Spleen (tissue), 7 donors: ENCODE results near the gene C12orf57.

Experiments used
- CTCF ChIP-seq, 11 experiments: fragments of 200-600 bp in 7 of 11; fragments of 450-650 bp in 4 of 11; sonication (generic) in 4 of 11; IDR thresholded peaks in 8 of 11; conservative IDR thresholded peaks in 3 of 11; 1 replicate in 7 of 11; 2 replicates in 4 of 11; pipeline versions ENCODE4 v1.4.0 to v1.8.0; 2016 to 2021; ENCODE audit warnings: antibody characterized with exemption in 11 of 11, inconsistent platforms in 4 of 11, mild to moderate bottlenecking in 1 of 11
- POLR2A ChIP-seq, 3 donors: fragments of 450-650 bp; IDR thresholded peaks; one replicate each; pipeline ENCODE4 v1.5.1; 2017; ENCODE audit warnings: antibody characterized with exemption in 3 of 3, mild to moderate bottlenecking in 1 of 3
- donor health status: DM: no; HTN: no; CAD: no; lungs with moderate emphysema.
- donor health status: DM: no; HTN: no; CAD: no.
- donor health status: DM: no; HTN: no; CAD: no.

GRCh38 chr12:6915789-6916285 is 28.0 kb upstream of the C12orf57 start:
- TF ChIP-seq CTCF (IDR thresholded peaks at IDR 0.05 in 8 of 11, conservative IDR thresholded peaks at IDR 0.05 in 3 of 11) (no peak), POLR2A (IDR thresholded peaks at IDR 0.05) (no peak)
